ENCODE results near the gene CCL26. TPM values are rescaled to one million over a fixed set of nuclear protein-coding genes. Genes with fewer than 3 reads are reported as not detected.
"Not testable (repeated sequence)": the region's sequence is repeated elsewhere in the genome, so short reads cannot be mapped to it uniquely, and the experiment has no call there.

CCL26 gene
- total RNA-seq, 1 donor from 2014 or later, result 0.89 TPM

DNA sequence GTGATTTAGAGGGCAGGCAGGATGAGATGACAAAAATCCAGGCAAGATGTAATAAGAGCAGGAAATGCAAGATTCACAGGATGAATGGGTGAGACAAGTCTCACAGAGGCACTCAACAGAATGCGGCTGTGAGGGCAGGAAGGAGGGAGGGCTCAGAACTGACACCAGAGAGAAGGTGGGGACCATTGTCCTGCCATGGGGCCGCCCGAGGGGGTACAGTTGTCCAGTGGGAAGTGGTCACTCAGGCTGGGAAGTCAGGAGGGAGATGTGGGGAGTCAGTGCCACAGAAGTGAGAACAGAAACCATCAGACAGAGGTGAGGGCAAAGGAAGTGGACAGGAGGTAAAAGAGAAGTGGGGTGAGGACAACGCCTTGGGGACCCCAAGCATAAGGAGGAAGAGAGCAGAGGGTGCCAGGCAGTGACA lies 42.1 kb downstream of the CCL26 start:
- intact Hi-C loops (cut with micrococcal nuclease), result no loop called here
- Mint-ChIP-seq H3K27me3 (ENCODE audit: low read depth) (no peaks in the 10 kb centered on the region), H3K27ac (no peak overlapping the region), H3K4me1 (ENCODE audit: low read depth) (peaks cover 15% of the 10 kb centered on the region), H3K36me3 (ENCODE audit: low read depth) (no peaks in the 10 kb centered on the region), H3K9me3 (no peaks in the 10 kb centered on the region), H3K4me3 (ENCODE audit: low read depth) (no peak overlapping the region)
- DNase-seq (ENCODE audit: low spot score), result no peak

DNA sequence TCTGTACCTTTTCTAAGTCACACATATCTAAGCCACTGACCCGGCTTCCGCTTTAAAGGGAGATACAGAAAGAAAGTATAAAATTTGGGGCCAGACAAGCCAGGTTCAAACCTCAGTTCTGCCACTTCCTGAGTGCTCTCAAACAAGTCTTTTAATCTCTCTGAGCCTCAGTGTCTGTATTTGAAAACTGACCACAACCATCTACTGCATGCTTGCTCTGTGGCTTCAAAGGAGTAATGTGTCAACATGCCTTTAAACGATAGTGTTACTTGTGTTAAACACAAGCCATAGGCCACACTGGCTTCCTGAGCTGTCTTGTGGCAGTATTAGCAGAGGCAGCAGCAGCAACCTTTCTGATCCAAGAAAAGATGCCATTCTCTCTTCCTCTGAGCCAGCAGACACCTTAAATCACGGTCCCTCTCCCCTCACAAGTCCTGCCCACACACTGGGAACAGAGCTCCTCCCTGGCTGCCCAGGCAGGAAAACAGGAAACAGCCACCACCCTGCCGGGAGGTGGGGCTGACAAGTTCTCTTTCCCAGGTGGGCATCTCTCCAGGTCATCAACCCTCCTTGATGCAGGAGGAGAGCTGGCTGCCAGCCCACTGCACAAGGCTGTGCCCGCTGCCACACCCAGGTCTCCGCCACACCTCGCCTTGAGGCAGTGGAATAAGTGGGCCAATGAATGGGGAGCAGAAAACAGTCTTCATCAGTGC lies 44.0 kb downstream of the CCL26 start:
- peak overlapping the region; percentile 28 for H3K27ac Mint-ChIP-seq
- DNase-seq (ENCODE audit: low spot score), result peak; percentile 18
- H3K9me3 Mint-ChIP-seq, result no peaks in the 10 kb centered on the region
- intact Hi-C loops (cut with micrococcal nuclease), result no loop called here
- H3K27me3 Mint-ChIP-seq (ENCODE audit: low read depth), result no peaks in the 10 kb centered on the region
- no peak overlapping the region for H3K4me3 Mint-ChIP-seq (ENCODE audit: low read depth)
- peaks cover 15% of the 10 kb centered on the region for H3K4me1 Mint-ChIP-seq (ENCODE audit: low read depth)
- no peaks in the 10 kb centered on the region for H3K36me3 Mint-ChIP-seq (ENCODE audit: low read depth)

- H3K4me3 Mint-ChIP-seq (ENCODE audit: low read depth); H3K27me3 Mint-ChIP-seq (ENCODE audit: low read depth): not testable (repeated sequence)
Measured at GRCh38 chr7:75727351-75727750, 44.7 kb downstream of the CCL26 start.

DNA sequence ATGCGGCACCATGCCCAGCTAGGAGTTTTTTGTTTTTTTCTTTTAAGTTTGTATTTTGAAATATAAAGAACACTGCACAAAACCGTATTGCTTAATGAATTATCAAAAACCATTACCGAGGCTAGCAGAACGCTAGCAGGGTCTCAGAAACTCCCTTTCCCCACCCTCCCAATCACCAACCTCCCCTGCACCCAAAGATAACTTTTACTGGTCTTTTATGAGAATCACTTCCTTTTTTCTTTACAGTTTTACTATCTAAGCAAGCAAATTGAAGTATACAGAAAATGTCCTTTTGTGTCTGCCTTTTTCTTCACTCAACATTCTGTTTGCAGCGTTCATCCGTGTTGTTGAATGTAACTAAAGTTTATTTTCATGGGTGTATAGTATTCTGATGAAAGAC lies 46.7 kb downstream of the CCL26 start:
- no peak overlapping the region for H3K4me3 Mint-ChIP-seq (ENCODE audit: low read depth)
- H3K9me3 Mint-ChIP-seq, result no peaks in the 10 kb centered on the region
- H3K36me3 Mint-ChIP-seq (ENCODE audit: low read depth), result no peaks in the 10 kb centered on the region
- H3K27ac Mint-ChIP-seq, result no peak overlapping the region
- intact Hi-C loops (cut with micrococcal nuclease), result no loop called here
- peaks cover 15% of the 10 kb centered on the region for H3K4me1 Mint-ChIP-seq (ENCODE audit: low read depth)
- no peak for DNase-seq (ENCODE audit: low spot score)
- no peaks in the 10 kb centered on the region for H3K27me3 Mint-ChIP-seq (ENCODE audit: low read depth)

More at GRCh38 chr7:75727351-75727750, 44.7 kb downstream of the CCL26 start:
- intact Hi-C loops (cut with micrococcal nuclease); H3K27ac Mint-ChIP-seq; H3K9me3 Mint-ChIP-seq; DNase-seq (ENCODE audit: low spot score); H3K36me3 Mint-ChIP-seq (ENCODE audit: low read depth): not testable (repeated sequence)
- H3K4me1 Mint-ChIP-seq (ENCODE audit: low read depth), result peaks cover 15% of the 10 kb centered on the region

- intact Hi-C loops (cut with micrococcal nuclease), result no loop called here
- Mint-ChIP-seq H3K27me3 (ENCODE audit: low read depth) (no peaks in the 10 kb centered on the region), H3K27ac (no peak overlapping the region), H3K4me3 (ENCODE audit: low read depth) (no peak overlapping the region), H3K36me3 (ENCODE audit: low read depth) (no peaks in the 10 kb centered on the region), H3K9me3 (no peaks in the 10 kb centered on the region), H3K4me1 (ENCODE audit: low read depth) (peaks cover 8% of the 10 kb centered on the region)
- no peak for DNase-seq (ENCODE audit: low spot score)
Measured at GRCh38 chr7:75723444-75723843, 48.6 kb downstream of the CCL26 start.

GRCh38 chr7:75722373-75722772 lies 49.6 kb downstream of the CCL26 start:
- no peaks in the 10 kb centered on the region for H3K9me3 Mint-ChIP-seq
- intact Hi-C loops (cut with micrococcal nuclease), result no loop called here
- no peak for DNase-seq (ENCODE audit: low spot score)
- no peak overlapping the region for H3K4me3 Mint-ChIP-seq (ENCODE audit: low read depth)
- no peaks in the 10 kb centered on the region for H3K36me3 Mint-ChIP-seq (ENCODE audit: low read depth)
- H3K4me1 Mint-ChIP-seq (ENCODE audit: low read depth), result no peaks in the 10 kb centered on the region
- no peaks in the 10 kb centered on the region for H3K27me3 Mint-ChIP-seq (ENCODE audit: low read depth)
- no peak overlapping the region for H3K27ac Mint-ChIP-seq

DNA sequence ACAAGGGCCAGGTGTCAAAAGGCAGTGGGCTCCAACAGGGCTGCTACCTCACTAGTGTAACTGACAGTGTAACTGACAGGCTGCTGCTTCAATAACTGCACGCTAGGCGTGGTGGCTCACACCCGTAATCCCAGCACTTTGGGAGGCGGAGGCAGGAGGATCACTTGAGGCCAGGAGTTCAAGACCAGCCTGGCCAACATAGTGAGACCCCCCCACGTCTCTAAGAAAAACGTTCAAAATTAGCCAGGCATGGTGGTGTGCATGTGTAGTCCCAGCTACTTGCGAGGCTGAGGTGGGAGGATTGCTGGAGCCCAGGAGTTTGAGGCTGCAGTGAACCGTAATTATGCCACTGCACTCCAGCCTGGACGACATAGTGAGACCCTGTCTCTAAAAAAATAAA lies 50.1 kb downstream of the CCL26 start:
- H3K4me3 Mint-ChIP-seq (ENCODE audit: low read depth); H3K27me3 Mint-ChIP-seq (ENCODE audit: low read depth); H3K27ac Mint-ChIP-seq; H3K4me1 Mint-ChIP-seq (ENCODE audit: low read depth); H3K36me3 Mint-ChIP-seq (ENCODE audit: low read depth); H3K9me3 Mint-ChIP-seq; DNase-seq (ENCODE audit: low spot score); intact Hi-C loops (cut with micrococcal nuclease): not testable (repeated sequence)

GRCh38 chr7:75721426-75721825 lies 50.6 kb downstream of the CCL26 start:
- Mint-ChIP-seq H3K4me3 (ENCODE audit: low read depth) (no peak overlapping the region), H3K4me1 (ENCODE audit: low read depth) (no peaks in the 10 kb centered on the region), H3K27me3 (ENCODE audit: low read depth) (no peaks in the 10 kb centered on the region), H3K27ac (no peak overlapping the region), H3K9me3 (no peaks in the 10 kb centered on the region), H3K36me3 (ENCODE audit: low read depth) (no peaks in the 10 kb centered on the region)
- DNase-seq (ENCODE audit: low spot score), result no peak
- intact Hi-C loops (cut with micrococcal nuclease), result no loop called here

DNA sequence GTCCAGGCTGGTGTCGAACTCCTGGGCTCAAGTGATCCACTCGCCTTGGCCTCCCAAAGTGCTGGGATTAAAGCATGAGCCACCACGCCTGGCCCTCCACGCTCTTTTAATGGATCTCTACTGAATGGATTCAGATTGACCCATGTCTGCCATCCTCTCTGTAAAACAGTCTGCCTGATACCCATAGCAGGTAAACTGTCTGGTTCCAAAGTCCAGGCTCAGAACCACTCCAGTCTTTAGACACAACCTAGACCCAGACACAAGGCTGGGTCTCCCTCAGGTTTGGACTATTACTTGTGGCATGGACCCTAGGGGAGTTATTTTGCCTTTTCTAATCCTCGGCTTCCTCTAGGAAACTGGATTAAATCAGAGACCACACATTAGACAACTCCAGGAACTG lies 52.4 kb downstream of the CCL26 start:
- H3K4me1 Mint-ChIP-seq (ENCODE audit: low read depth), result no peaks in the 10 kb centered on the region
- H3K36me3 Mint-ChIP-seq (ENCODE audit: low read depth), result no peaks in the 10 kb centered on the region
- intact Hi-C loops (cut with micrococcal nuclease), result no loop called here
- H3K4me3 Mint-ChIP-seq (ENCODE audit: low read depth), result no peak overlapping the region
- H3K27ac Mint-ChIP-seq, result no peak overlapping the region
- no peaks in the 10 kb centered on the region for H3K9me3 Mint-ChIP-seq
- H3K27me3 Mint-ChIP-seq (ENCODE audit: low read depth), result no peaks in the 10 kb centered on the region
- DNase-seq (ENCODE audit: low spot score), result no peak

Other genes with a start within 250 kb of the CCL26 start
- gene HIP1, start 33.3 kb downstream of the CCL26 start, total RNA-seq, result 10.6 and 14.8 TPM in 2 replicates
- not detected in 2 replicates for gene CCL24, start 41.6 kb upstream of the CCL26 start, total RNA-seq
- 139 and 143 TPM in 2 replicates for gene RHBDD2, start 106.8 kb upstream of the CCL26 start, total RNA-seq
- gene POR, start 142.9 kb upstream of the CCL26 start, total RNA-seq, result 105 and 106 TPM in 2 replicates
- 62.4 and 63.7 TPM in 2 replicates for gene TMEM120A, start 222.4 kb upstream of the CCL26 start, total RNA-seq

All from activated T-helper 2 cell treated with anti-CD3 and anti-CD28 coated beads, Interferon-gamma antibody, Interleukin-2, Interleukin-4, amounts not matched to agents 10 μg/mL and 5 μg/mL and 100 μg/mL, durations not matched to agents 14 hours and 24 hours and 36 hours (primary cell).